RPMI8226 (cell line): ENCODE measurements around the gene AGAP1.

Experiments
- DNase-seq: peaks from one replicate; pipeline ENCODE4 v3.0.0-alpha.2; 2015

AGAP1 gene

GRCh38 chr2:236026841-236027240 lies 533.0 kb downstream of the AGAP1 start:
- no peak for DNase-seq

GRCh38 chr2:236028066-236028465 lies 534.2 kb downstream of the AGAP1 start:
- DNase-seq: no peak

DNA sequence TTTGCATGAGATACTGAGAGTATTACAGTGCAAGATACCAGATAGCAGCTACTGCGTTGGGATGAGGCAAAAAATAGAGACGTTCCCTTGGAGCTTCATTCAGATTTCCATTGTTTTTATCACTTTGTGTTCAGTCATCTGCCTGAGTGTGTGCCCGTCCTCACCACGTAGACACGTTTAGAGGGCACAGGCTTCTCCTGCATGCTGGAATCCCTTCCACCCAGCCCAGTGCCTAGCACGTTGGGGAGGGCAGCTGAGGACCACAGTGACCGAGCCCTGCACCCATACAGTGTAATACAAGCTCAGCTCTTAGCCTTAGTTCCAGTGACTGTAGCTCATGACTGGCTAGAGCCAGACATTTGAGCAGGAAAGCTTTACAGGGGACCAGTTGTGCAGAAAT lies 539.6 kb downstream of the AGAP1 start:
- no peak for DNase-seq

GRCh38 chr2:236034974-236035373 lies 541.1 kb downstream of the AGAP1 start:
- DNase-seq: no peak

DNA sequence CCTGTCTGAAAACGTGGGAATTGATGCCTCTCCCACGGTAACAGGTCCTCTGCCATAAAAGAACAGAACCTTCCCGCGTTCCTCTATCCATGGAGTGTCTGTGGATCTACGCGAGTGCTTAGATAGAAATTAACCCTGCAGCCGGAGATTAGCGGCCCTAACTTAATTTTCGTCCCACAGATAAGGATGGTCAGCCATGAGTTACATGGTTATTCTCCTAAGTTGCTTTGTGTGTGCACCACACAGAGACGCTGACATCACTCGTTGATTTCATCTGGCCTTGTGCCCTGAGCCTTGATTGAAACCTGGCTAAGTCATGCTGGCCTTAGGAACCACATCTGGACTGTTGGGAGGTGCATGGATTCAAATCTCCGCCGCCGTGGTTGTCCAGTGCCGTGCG lies 542.2 kb downstream of the AGAP1 start:
- no peak for DNase-seq

DNA sequence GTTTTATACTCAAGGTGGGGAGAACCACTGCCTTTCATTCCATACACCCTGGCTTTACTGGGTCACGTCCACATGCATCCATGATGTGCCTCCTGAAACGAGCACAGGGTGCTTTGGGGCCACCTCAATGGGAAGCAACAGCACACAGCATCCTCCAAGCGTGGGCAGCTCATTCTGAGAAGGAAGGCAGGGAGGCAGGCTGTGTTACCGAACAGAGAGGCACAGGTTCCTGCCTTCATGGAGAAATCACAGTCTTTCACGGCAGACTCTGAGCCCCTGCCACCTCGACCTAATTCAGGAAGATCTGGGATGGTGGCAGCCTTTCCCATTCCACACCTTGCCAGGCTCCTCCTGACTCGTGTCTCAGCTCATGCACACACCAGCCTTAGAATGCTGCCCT lies 544.3 kb downstream of the AGAP1 start:
- DNase-seq: no peak

DNA sequence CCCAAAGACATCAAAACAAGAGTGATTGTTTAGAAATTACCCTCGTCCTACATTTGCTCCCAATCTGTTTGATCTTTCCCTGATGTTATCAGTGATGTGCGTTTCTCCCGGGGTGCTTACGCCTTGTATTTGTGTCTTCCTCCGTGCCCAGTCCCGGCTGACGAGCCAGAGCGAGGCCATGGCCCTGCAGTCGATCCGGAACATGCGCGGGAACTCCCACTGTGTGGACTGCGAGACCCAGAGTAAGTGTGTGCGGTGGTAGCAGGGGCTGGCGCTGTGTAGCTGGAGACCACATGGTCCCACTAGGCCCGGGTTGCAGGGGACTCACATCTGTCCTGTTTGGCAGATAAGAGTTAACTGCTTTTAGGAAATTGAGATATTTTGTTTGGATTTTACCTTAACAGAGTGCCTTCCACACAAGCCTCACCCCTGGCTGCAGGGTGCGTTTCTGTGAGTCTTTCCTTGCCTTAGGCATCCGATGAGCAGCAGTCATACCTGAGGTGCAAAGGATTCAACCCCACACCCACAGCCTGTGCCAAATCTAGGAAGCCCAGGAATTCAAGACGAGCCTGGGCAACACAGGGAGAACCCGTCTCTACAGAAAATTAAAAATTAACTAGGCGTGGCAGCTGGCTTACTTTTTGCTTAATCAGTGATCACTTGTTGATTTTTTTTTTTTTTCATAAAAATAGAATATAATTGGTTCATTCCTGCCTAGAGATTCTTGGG lies 546.9 kb downstream of the AGAP1 start:
- no peak for DNase-seq

DNA sequence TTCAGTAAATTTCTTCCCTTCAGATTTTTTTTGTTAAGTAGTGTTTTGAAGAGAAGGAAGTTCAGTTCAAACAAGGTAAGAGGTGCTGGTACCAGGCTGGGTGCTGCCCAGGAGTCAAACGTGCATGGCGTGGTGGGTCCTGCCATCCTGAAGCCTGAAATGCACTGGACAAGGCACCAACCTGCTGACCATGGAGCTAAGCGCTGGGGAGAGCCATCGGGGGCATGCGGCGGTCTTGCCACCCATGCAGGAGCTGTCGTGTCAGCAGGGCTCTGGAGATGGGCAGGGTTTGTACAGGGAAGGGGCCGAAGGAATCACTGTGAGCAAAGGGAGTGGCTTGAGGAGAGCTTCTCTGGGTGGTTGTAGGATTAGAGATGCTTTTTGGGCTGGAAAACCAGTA lies 547.8 kb downstream of the AGAP1 start:
- DNase-seq: no peak

DNA sequence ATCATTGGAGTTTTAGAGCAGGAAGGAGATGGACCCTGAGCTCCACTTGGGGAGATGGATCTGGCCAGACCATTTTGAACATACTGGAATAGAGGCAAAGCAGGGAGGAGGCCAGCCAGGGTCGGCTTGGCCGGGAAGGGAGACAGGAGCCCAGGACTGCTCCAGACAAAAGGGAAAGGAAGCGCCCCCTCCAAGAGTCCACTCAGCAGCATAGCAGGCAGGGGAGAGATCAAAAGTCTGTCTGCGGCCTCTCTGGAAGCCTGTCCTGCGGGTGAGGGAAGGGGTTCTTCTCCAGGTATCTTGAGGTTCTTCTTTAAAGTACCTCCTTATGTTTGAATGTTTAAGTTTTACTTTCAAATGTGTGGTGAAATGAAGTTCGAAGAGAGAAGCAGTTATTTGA lies 548.2 kb downstream of the AGAP1 start:
- DNase-seq: no peak

- no peak for DNase-seq
Measured at GRCh38 chr2:236044191-236044590, 550.3 kb downstream of the AGAP1 start.

DNA sequence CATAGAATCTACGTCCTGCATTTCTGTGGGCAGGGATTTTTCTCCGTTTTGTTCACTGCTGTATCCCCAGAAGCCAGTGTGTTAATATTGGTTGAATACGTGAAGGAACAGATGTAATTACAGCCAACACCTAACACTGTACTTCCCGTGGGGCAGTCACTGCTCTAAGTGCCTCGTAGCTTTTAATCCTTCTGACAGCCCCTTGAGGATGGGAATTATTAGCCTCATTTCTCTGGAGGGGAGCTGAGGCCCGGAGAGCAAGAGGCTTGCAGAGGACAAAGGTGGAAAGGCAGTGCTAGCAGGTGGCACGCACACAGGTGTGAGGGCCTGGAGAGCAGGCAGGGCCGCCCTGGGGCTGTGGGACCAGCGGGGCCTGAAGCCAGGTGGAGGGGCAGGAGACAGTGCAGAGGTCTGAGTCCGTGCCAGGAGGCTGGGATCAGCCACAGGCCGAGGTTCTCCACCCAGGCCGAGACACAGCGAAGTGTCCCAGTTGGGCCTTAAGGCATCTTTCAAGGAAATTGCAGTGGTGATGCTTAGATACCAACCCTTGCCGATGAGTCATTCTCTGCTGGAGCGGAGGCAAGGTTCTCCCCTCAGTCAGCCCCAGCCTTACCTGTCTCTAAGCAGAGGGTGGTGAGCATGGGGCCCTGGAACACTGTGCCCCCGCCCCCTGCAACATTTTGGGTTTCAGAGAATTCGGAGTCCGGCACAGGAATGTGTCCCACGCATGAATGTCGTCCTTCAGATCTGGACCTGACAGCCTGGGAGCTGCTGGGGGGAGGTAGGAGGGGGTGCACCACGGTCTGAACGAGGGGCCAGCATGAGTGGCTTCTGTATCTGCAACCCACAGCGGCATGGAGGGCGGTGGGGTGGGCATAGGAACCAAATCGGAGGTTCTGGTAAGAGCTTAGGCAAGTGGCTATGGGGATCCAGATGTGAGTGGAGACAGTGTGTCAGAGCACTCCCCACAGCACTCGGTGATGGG lies 551.7 kb downstream of the AGAP1 start:
- DNase-seq: no peak

DNA sequence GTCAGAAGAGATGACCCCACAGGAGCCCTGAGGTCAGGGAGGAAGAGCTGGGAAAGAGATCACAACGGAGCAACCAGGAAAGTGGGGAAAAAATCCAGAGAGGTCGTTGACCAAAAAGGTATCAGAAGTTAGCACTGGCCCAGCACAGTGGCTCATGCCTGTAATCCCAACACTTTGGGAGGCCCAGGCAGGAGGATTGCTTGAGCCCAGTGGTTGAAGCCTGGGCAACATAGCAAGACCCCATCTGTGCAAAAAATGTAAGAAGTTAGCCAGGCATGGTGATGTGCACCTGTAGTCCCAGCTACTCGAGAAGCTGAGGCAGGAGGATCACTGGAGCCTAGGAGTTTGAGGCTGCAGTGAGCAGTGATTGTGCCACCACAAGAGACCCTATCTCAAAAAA lies 552.9 kb downstream of the AGAP1 start:
- DNase-seq: no peak

DNA sequence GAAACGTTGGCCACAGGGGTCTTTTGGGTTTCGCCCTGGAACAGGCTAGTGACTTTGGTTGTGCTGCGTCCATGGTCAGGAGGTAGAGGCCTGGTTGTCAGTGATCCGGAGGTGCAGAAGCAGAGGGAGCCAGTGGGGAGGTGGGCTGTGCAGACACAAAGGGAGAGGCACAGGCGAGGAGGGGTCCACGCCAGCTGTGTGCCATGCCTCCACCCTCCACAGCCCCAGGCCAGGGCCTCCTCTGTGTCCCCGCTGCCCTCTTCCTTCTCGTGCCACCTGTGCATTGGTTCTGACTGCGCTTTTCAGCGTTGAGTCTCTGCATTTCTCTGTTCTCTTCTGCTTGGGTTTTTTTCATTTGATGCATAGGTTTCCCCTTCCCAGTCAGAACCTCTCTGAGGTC lies 553.3 kb downstream of the AGAP1 start:
- DNase-seq: no peak

- no peak for DNase-seq
Measured at GRCh38 chr2:236047886-236048540, 554.2 kb downstream of the AGAP1 start.

DNA sequence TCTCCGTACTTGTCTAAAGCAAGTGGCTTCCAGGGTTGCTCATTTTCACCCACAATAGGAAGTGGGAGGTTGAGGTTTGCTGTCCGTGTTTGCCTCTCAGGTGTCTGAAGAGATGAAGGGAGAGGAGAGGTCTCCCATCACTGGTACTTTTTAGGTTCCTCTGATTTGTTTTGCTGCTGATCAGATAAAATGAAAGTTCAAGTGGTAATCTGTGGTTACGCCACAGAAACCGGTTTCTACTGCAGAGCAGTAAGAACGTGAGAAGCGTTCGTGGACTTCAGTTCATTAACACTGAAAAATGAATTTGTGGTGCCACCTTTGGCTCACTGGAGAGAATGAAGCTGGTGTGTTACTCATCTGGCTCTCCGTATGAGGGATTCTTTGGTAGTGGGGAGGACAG lies 556.1 kb downstream of the AGAP1 start:
- no peak for DNase-seq

DNA sequence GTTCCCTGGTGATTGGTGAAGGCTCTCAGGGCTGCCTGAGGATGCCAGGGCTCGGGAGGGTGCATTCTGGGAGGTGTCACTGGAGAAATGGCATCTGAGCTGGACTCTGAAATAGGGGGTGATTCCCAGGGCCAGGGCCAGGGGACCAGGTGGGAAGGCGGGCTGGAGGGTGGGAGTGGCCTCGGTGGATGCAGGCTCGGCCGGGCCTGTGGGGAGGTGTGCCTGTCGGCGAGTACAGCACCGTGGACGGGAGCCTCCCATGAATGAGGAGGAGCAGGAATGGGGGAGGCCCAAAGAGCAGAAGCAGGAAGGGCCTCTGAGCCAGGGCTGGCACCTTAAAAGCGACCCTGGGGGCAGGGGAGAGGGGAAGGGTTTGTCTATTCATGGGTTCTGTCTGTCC lies 557.5 kb downstream of the AGAP1 start:
- no peak for DNase-seq

GRCh38 chr2:236051806-236052205 lies 558.0 kb downstream of the AGAP1 start:
- no peak for DNase-seq

DNA sequence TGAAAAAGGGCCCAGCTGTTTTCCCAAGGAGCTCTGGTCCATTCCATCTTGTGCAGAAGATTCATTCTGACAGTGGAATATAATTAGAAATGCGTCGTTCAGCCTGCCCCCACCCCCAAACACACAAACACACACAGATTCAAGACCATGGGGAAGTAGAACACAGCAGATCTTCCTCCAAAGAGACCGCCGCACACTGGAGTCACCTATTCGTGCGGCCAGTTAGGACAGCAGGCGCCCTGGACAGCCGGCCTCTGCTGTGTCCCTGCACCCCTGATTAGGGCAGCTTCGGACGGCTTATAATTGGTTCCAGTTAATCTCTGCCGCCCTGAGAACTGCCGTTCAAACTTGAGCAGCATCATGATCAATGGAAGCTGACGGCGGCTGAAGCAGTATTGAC lies 558.4 kb downstream of the AGAP1 start:
- DNase-seq: no peak

- DNase-seq: no peak
Measured at GRCh38 chr2:236052926-236053821, 559.3 kb downstream of the AGAP1 start.

- no peak for DNase-seq
Measured at GRCh38 chr2:236054125-236054524, 560.3 kb downstream of the AGAP1 start.

DNA sequence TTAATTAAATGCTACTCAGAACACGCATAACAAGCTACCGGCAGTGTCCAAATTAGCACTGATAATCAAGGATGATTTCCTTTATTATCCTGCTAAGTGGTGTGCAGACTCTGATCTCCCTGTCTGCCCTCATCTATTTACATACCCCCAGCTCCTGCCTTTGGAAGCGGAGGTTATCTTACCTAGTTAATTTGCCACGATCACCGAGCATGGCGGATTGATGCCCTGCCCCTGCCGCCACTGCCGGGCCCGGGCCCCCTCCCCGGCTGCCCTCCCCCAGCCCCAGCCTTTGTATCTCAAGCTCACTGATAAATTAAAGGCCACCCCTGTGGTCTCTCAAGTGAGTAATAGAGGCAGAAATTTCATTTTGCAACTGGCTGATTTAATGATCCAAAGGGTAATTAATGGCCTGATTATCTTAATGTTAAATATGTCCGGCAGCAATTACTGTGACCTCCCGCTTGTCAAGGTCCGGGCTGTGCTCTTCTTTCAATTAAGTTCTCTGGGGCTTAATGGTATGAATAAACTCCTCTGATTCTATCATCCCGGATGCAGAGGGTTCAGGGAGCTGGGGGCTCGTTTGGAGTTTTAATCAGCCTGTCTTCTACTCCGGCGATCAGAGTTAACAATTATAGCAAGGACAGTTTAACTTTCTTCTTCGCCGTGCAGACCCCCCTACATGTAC lies 560.9 kb downstream of the AGAP1 start:
- no peak for DNase-seq

DNA sequence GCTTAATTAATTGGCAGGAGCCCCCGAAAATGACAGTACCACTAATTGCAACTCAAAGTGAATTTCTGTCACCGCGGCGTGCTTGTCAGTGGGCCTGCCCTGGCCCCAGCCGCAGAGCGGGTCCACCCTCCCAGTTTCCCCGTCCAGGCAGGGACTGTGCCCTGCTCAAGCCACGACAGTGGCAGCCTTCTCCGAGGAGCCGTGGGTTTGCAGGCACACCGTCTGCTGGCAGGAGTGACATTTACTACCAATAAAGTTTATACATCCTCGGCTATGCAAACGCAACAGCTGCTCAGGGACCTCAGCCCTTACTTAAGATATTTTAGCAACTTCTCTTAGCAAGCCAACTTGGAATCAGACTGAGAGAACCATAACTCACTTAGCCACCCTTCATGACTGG lies 561.6 kb downstream of the AGAP1 start:
- DNase-seq: no peak
